K562 (cell line): Measurements from ENCODE around the gene FBXW2.

Source experiments
- BRCA1 ChIP-seq, 2 experiments: fragments of 450-650 bp in 1 of 2; sonication (generic) in 1 of 2; formaldehyde crosslinking in 1 of 2; IDR thresholded peaks; 2 replicates each; pipeline versions ENCODE4 v1.5.0 to v1.6.1; 2017 to 2020; ENCODE audit warnings: mild to moderate bottlenecking in 1 of 2, missing genetic modification reagents in 1 of 2
- EZH2 ChIP-seq: IDR thresholded peaks from 2 replicates; pipeline ENCODE4 v1.6.1; 2012; ENCODE audit warnings: low read depth, mild to moderate bottlenecking, inconsistent platforms, low read length, borderline replicate concordance
- HNRNPK ChIP-seq: fragments of 200-400 bp; formaldehyde crosslinking; IDR thresholded peaks from one replicate; pipeline ENCODE4 v1.6.1; 2018; ENCODE audit warnings: mild to moderate bottlenecking, low read depth, low read length; ENCODE audit not compliant: poor library complexity, severe bottlenecking
- JUND ChIP-seq, 2 experiments: IDR thresholded peaks; 2 replicates in 1 of 2; 3 replicates in 1 of 2; pipeline ENCODE4 v1.6.1; 2011; ENCODE audit warnings: borderline replicate concordance in 2 of 2, low read depth in 2 of 2, low read length in 2 of 2, improper control_type of control experiment in 1 of 2, missing biosample characterization in 1 of 2, missing genetic modification characterization in 1 of 2, missing genetic modification reagents in 1 of 2
- MAFF ChIP-seq: IDR thresholded peaks from 2 replicates; pipeline ENCODE4 v1.6.1; 2012; ENCODE audit warnings: low read length, improper control_type of control experiment
- THRAP3 ChIP-seq: fragments of 450-650 bp; IDR thresholded peaks from 2 replicates; pipeline ENCODE4 v1.6.1; 2016; ENCODE audit warnings: mild to moderate bottlenecking, inconsistent platforms, borderline replicate concordance
- ZNF274 ChIP-seq: IDR thresholded peaks from 2 replicates; pipeline ENCODE4 v1.6.1; 2011; ENCODE audit warnings: low read depth, mild to moderate bottlenecking, low read length, moderate library complexity, borderline replicate concordance
- ZNF644 ChIP-seq: fragments of 200-800 bp; sonication (Bioruptor generic); IDR thresholded peaks from 2 replicates; pipeline ENCODE4 v1.6.1; 2016; ENCODE audit warnings: low read depth, missing genetic modification characterization, missing compliant biosample characterization
- ZNF76 ChIP-seq: fragments of 250-450 bp; sonication (Bioruptor Pico); IDR thresholded peaks from 2 replicates; pipeline ENCODE4 v1.4.0; 2020; ENCODE audit warnings: mild to moderate bottlenecking, moderate library complexity, borderline replicate concordance
- TF ChIP-seq, protein P1 (sequence below): sonication (generic); formaldehyde crosslinking; IDR thresholded peaks from 2 replicates; pipeline ENCODE4 v1.9.0; 2022; ENCODE audit warnings: mild to moderate bottlenecking, missing genetic modification reagents
- TF ChIP-seq, protein P2 (sequence below): fragments of 250-450 bp; sonication (Bioruptor Pico); IDR thresholded peaks from 2 replicates; pipeline ENCODE4 v1.8.0; 2022; ENCODE audit warnings: moderate library complexity, mild to moderate bottlenecking, inconsistent platforms
- TF ChIP-seq, protein P3 (sequence below), 3 experiments: IDR thresholded peaks in 2 of 3; conservative IDR thresholded peaks in 1 of 3; 2 replicates each; pipeline ENCODE4 v1.5.1; 2011 to 2012; ENCODE audit warnings: low read length in 3 of 3, mild to moderate bottlenecking in 3 of 3, control low read depth in 2 of 3, improper control_type of control experiment in 1 of 3, inconsistent platforms in 1 of 3, low read depth in 1 of 3, mixed read lengths in 1 of 3, moderate library complexity in 1 of 3; ENCODE audit not compliant: insufficient read depth in 2 of 3
- TF ChIP-seq, protein P4 (sequence below): fragments of 250-450 bp; sonication (Bioruptor Pico); IDR thresholded peaks from 2 replicates; pipeline ENCODE4 v1.5.0; 2020; ENCODE audit warnings: mild to moderate bottlenecking, borderline replicate concordance
- TF ChIP-seq, protein P5 (sequence below): sonication (generic); formaldehyde crosslinking; IDR thresholded peaks from 2 replicates; pipeline ENCODE4 v1.5.0; 2020; ENCODE audit warnings: missing genetic modification reagents

DNA sequence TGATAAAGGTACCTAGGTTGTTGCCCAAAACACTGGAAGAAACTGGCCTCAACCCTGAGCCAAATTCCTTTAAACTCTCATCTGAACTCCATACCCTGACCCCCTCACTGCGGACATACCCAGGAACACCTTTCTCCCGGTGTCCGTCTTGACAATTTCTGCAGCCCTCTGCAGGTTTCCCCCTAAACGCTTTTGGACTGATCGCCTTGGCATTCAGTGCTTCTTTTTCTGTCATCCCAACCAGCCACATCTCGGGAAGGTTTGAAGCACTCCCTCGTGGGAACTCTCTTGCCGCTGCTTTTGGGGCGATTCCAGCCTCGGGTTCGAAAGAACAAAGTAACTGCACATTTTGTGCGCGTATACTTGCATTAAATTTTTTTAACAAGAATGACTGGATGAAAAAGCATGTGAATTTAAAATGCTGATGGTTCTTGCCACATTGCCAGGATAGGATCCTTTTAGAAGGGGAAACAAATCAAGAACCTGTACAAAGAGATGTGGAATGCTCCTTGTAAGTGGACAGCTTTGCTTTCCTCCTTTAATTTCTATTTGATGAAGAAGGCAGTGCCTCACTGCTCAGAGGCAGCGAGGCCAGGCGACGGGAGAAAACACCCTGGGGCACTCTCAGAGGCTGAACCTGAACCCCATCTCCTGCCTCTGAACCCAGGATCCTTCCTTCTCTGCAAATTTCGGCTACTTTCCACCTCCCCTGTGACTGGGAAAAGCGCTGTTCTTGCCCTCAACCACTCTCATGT lies 48.9 kb upstream of the FBXW2 start:
- TF ChIP-seq MAFF (no peak), JUND (IDR thresholded peaks at IDR 0.05; ENCODE audit: borderline replicate concordance, low read depth, low read length) (no peak), JUND (tag; IDR thresholded peaks at IDR 0.05; ENCODE audit: borderline replicate concordance, low read depth, low read length) (no peak), BRCA1 (IDR thresholded peaks at IDR 0.05) (no peak), BRCA1 (CRISPR knock-in tag; IDR thresholded peaks at IDR 0.05) (no peak), ZNF274 (no peak), EZH2 (no peak), THRAP3 (no peak), ZNF644 (no peak), HNRNPK (no peak), ZNF76 (CRISPR knock-in tag) (no peak)
- TF ChIP-seq, protein P1, sequence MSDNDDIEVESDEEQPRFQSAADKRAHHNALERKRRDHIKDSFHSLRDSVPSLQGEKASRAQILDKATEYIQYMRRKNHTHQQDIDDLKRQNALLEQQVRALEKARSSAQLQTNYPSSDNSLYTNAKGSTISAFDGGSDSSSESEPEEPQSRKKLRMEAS (CRISPR knock-in tag): no peak
- TF ChIP-seq, protein P2, sequence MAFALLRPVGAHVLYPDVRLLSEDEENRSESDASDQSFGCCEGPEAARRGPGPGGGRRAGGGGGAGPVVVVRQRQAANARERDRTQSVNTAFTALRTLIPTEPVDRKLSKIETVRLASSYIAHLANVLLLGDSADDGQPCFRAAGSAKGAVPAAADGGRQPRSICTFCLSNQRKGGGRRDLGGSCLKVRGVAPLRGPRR (CRISPR knock-in tag): no peak
- TF ChIP-seq, protein P3, sequence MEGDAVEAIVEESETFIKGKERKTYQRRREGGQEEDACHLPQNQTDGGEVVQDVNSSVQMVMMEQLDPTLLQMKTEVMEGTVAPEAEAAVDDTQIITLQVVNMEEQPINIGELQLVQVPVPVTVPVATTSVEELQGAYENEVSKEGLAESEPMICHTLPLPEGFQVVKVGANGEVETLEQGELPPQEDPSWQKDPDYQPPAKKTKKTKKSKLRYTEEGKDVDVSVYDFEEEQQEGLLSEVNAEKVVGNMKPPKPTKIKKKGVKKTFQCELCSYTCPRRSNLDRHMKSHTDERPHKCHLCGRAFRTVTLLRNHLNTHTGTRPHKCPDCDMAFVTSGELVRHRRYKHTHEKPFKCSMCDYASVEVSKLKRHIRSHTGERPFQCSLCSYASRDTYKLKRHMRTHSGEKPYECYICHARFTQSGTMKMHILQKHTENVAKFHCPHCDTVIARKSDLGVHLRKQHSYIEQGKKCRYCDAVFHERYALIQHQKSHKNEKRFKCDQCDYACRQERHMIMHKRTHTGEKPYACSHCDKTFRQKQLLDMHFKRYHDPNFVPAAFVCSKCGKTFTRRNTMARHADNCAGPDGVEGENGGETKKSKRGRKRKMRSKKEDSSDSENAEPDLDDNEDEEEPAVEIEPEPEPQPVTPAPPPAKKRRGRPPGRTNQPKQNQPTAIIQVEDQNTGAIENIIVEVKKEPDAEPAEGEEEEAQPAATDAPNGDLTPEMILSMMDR (IDR thresholded peaks at IDR 0.05 in 2 of 3, conservative IDR thresholded peaks at IDR 0.05 in 1 of 3; ENCODE audit: insufficient read depth in 2 of 3, low read depth in 1 of 3, low read length in 3 of 3): no peak
- TF ChIP-seq, protein P4, sequence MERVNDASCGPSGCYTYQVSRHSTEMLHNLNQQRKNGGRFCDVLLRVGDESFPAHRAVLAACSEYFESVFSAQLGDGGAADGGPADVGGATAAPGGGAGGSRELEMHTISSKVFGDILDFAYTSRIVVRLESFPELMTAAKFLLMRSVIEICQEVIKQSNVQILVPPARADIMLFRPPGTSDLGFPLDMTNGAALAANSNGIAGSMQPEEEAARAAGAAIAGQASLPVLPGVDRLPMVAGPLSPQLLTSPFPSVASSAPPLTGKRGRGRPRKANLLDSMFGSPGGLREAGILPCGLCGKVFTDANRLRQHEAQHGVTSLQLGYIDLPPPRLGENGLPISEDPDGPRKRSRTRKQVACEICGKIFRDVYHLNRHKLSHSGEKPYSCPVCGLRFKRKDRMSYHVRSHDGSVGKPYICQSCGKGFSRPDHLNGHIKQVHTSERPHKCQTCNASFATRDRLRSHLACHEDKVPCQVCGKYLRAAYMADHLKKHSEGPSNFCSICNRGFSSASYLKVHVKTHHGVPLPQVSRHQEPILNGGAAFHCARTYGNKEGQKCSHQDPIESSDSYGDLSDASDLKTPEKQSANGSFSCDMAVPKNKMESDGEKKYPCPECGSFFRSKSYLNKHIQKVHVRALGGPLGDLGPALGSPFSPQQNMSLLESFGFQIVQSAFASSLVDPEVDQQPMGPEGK (CRISPR knock-in tag): no peak
- TF ChIP-seq, protein P5, sequence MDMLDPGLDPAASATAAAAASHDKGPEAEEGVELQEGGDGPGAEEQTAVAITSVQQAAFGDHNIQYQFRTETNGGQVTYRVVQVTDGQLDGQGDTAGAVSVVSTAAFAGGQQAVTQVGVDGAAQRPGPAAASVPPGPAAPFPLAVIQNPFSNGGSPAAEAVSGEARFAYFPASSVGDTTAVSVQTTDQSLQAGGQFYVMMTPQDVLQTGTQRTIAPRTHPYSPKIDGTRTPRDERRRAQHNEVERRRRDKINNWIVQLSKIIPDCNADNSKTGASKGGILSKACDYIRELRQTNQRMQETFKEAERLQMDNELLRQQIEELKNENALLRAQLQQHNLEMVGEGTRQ (CRISPR knock-in tag): no peak
